ENCODE measurements around the gene KCNQ2. TPM values are rescaled to one million over a fixed set of nuclear protein-coding genes. Genes with fewer than 3 reads are reported as not detected.
A peak's percentile ranks its signal among the peaks of the same experiment; 100 is the strongest.

Gene KCNQ2
- total and polyA plus RNA-seq, 12 donors = 0.03 to 3.8 (median 1.4) TPM; not detected in 7

DNA sequence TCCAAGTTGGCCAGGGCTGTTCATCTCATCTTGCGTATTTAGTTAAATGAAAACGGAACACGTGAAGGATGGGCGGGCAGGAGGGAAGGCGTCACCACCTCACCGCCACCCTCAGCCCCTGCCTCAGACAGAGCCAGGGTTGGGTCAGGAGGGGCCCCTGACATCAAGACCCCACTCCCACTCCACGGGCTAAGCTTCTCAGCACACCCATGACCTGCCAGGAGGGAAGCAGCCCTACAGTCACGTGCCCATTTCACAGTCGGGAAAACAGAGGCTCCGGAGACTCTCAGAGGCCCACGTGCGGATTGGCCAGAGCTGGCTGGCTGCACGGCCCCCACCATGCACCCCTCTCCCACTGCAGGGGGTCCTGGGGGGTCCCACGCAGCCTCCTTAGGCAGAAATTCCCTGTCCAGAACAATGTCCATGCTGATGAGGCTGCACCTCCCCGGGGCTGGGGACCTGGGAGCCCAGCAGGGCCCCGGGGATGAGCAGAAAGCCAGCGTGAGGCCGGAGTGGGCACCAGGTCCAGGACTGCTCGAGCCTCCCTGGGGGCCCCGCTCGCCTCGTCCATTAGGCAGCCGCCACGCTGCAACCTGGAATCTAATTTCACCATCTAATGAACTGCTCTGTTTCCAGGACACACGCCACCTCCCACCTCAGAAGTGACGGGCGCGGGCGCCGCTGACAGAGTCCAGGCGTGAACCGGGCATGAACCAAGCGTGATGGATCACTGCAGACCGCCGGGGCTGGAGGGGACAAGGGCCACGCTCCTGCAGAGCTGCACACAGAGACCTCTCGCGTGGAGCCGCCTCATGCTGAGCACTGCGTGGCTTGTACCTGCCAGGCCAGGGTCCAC is 15.8 kb downstream of the KCNQ2 start:
- Histone ChIP-seq H3K4me1 (peaks cover 2 to 38% (median 25%) of the 10 kb centered on the region in 9 donors), H3K27ac (peak overlapping the region in 3 of 10 donors; percentile 4 to 44 (median 39)), H3K4me3 (no peak overlapping the region), H3K9me3 (no peaks in the 10 kb centered on the region), H3K36me3 (no peaks in the 10 kb centered on the region), H3K27me3 (peaks cover 0 to 79% (median 64%) of the 10 kb centered on the region in 7 donors)
- TF ChIP-seq CTCF (IDR thresholded peaks at IDR 0.05) = no peak
- DNase-seq (peak; percentile 46 to 72), ATAC-seq (peak; percentile 39 to 88 (median 75))
- WGBS, 2 donors = 43 to 45% methylated on average over 39 to 40 of the region's 40 CpGs
- intact Hi-C loops (cut with DNase I) = no loop called here

GRCh38 chr20:63455568-63455859 is 16.9 kb downstream of the KCNQ2 start:
- intact Hi-C loops (cut with DNase I) = no loop called here
- Histone ChIP-seq H3K36me3 (no peaks in the 10 kb centered on the region), H3K4me3 (no peak overlapping the region), H3K4me1 (peaks cover 2 to 38% (median 25%) of the 10 kb centered on the region in 9 donors), H3K27me3 (peaks cover 0 to 79% (median 55%) of the 10 kb centered on the region in 7 donors), H3K9me3 (no peaks in the 10 kb centered on the region), H3K27ac (no peak overlapping the region)
- WGBS, 2 donors = 79 to 93% methylated on average over 4 to 10 of the region's 10 CpGs
- no peak for ATAC-seq
- TF ChIP-seq CTCF (IDR thresholded peaks at IDR 0.05) = no peak
- DNase-seq = no peak

GRCh38 chr20:63454731-63455567 is 17.5 kb downstream of the KCNQ2 start:
- H3K27ac ChIP-seq = no peak overlapping the region
- peaks cover 0 to 75% (median 55%) of the 10 kb centered on the region in 7 donors for H3K27me3 ChIP-seq
- H3K9me3 ChIP-seq = no peaks in the 10 kb centered on the region
- TF ChIP-seq CTCF (IDR thresholded peaks at IDR 0.05) = no peak
- H3K4me3 ChIP-seq = peak overlapping the region in 5 of 10 donors; percentile 1 to 45 (median 37)
- no peaks in the 10 kb centered on the region for H3K36me3 ChIP-seq
- no peak for DNase-seq
- intact Hi-C loops (cut with DNase I) = no loop called here
- no peak for ATAC-seq
- H3K4me1 ChIP-seq = peaks cover 2 to 38% (median 25%) of the 10 kb centered on the region in 9 donors
- WGBS, 2 donors = 39% methylated on average over 35 of the region's 35 CpGs

DNA sequence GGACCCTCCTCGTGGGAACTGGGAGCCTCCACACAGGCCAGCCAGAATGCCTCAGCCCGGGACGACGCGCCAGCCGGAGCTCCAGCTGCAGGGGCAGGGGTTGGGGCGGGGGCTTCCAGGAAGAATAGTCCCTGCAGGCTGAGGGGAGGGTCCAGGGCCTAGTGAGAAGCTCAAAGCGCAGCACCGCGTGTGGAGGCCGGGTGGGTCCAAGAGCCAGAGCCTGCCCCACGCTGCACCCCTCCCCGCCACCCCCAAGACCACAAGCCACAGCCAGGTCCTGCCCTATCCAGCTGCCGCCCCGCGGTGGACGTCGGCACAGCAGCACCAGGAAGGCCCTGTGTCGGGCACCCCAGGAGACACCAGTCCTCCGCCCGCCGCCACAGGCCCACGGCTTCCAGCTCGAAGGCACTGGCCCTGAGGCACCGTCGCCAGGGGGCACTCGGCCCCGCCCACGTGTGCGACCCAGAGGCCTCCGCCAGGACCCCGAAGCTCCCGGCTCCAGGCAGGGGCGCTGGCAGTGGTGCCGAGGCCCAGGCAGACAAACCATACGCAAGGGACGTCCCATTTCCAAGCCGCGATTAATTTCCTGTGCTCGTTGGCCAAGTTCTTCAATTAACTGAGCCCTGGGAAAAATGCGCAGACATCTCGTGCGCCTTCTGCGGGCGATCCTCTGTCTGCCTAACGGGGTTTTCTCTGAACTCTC is 19.5 kb downstream of the KCNQ2 start:
- DNase-seq = no peak
- Histone ChIP-seq H3K9me3 (no peaks in the 10 kb centered on the region), H3K27me3 (peaks cover 0 to 76% (median 60%) of the 10 kb centered on the region in 7 donors), H3K27ac (peak overlapping the region in 1 of 10 donors; percentile 64), H3K36me3 (no peaks in the 10 kb centered on the region), H3K4me1 (peaks cover 2 to 38% (median 25%) of the 10 kb centered on the region in 9 donors), H3K4me3 (peak overlapping the region in 1 of 10 donors; percentile 1)
- TF ChIP-seq CTCF (IDR thresholded peaks at IDR 0.05) = peak in 4 of 9 donors; percentile 12 to 37 (median 18)
- peak in 1 of 8 donors; percentile 26 for ATAC-seq
- 50 to 56% methylated on average over 46 of the region's 46 CpGs for WGBS, 2 donors
- intact Hi-C loops (cut with DNase I) = no loop called here

Measured in heart right ventricle (tissue), 16 donors.